HFFc6 (cell line): ENCODE measurements around the gene ZNF99. TPM values are rescaled to one million over a fixed set of nuclear protein-coding genes. Genes with fewer than 3 reads are reported as not detected.

Experiments
- DNase-seq: peaks from one replicate; pipeline ENCODE4 v3.0.0-alpha.2; 2018
- H3K27ac Mint-ChIP-seq: 2 replicates; pipeline ENCODE4 v1.8.0; 2020; ENCODE audit warnings: mild to moderate bottlenecking, mixed read lengths
- H3K27me3 Mint-ChIP-seq: 2 replicates; pipeline ENCODE4 v1.8.0; 2021; ENCODE audit warnings: mild to moderate bottlenecking, moderate library complexity, mixed read lengths; ENCODE audit not compliant: insufficient read depth
- H3K36me3 Mint-ChIP-seq: 2 replicates; pipeline ENCODE4 v1.8.0; 2021; ENCODE audit warnings: low read depth, mixed read lengths
- H3K4me1 Mint-ChIP-seq: 2 replicates; pipeline ENCODE4 v1.8.0; 2020; ENCODE audit warnings: low read depth, mixed read lengths
- H3K4me3 Mint-ChIP-seq: 2 replicates; pipeline ENCODE4 v1.8.0; 2020; ENCODE audit warnings: mild to moderate bottlenecking, moderate library complexity, mixed read lengths
- H3K9me3 Mint-ChIP-seq: 2 replicates; pipeline ENCODE4 v1.8.0; 2020; ENCODE audit warnings: mild to moderate bottlenecking, mixed read lengths
- long read RNA-seq: library from polyadenylated mRNA; unstranded; transcript quantifications from one replicate; pipeline ENCODE4 v2.0.0, GENCODE V29; 2019
- total RNA-seq, 6 experiments: library from RNA; stranded (reverse); fragmentation: NEBNext Ultra II Directional; extraction: Animal tissue kit (Norgen Biotek cat#: 25700); gene quantifications; 2 replicates in 1 of 6; 3 replicates in 5 of 6; pipeline ENCODE4 v1.2.3, GENCODE V29; 2021
- TF ChIP-seq, protein P1 (sequence below): fragments of 200-600 bp; sonication (generic); IDR thresholded peaks from 2 replicates; pipeline ENCODE4 v1.5.0; 2021; ENCODE audit warnings: antibody characterized with exemption, mild to moderate bottlenecking

ZNF99 gene
- total RNA-seq, result not detected
- long read RNA-seq, result 0 reads

GRCh38 chr19:22783651-22784410 is at the start of gene ZNF99:
TSS of gene ZNF99 (minus strand) at chr19:22784151. CDS start at chr19:22784016, 135 bp downstream.
- Mint-ChIP-seq H3K27me3 (no peaks in the 10 kb centered on the region), H3K4me3 (no peak within 1 kb of the TSS), H3K4me1 (no peaks in the 10 kb centered on the region), H3K36me3 (peaks cover 8% of the 10 kb centered on the region), H3K27ac (no peak within 1 kb of the TSS), H3K9me3 (peaks cover 51% of the 10 kb centered on the region)
- TF ChIP-seq, protein P1, sequence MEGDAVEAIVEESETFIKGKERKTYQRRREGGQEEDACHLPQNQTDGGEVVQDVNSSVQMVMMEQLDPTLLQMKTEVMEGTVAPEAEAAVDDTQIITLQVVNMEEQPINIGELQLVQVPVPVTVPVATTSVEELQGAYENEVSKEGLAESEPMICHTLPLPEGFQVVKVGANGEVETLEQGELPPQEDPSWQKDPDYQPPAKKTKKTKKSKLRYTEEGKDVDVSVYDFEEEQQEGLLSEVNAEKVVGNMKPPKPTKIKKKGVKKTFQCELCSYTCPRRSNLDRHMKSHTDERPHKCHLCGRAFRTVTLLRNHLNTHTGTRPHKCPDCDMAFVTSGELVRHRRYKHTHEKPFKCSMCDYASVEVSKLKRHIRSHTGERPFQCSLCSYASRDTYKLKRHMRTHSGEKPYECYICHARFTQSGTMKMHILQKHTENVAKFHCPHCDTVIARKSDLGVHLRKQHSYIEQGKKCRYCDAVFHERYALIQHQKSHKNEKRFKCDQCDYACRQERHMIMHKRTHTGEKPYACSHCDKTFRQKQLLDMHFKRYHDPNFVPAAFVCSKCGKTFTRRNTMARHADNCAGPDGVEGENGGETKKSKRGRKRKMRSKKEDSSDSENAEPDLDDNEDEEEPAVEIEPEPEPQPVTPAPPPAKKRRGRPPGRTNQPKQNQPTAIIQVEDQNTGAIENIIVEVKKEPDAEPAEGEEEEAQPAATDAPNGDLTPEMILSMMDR, result no peak
- DNase-seq, result no peak

DNA sequence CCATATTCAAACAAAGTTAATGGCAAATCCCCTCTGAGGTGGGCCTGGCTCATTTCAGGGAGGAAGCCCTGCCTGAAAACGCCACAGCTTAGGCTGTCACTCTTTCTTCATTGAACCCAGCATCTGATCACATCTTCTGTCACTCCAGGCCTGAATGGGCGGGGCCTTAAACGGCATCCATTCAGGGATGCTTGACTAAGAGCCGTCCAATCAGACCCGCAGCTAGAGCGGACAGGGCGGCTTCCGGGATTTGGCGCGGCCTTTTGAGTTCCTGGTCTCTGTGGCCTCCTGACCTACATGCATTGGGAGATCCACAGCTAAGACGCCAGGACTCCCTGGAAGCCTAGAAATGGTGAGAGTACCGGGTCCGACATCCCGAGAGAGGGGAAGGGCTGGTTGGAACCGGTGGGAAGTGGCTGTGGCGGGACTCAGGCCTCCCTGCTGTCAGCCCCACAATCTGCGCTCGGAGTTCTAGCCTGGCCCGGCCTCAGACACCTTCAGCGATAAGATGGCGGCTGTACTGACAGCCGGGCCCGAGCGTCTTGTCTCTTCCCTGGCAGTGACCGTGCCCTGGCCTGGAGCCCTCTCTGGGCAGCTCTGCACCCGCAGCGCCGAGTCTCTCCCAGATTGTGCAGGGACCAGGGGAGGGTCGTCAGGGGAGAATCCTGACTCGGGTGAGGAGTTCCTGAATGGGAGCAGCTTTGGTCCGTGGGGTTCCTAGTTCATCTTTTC is 48.2 kb upstream of the ZNF99 start, which contains the start of gene ZNF723:
Gene ZNF723, plus strand, starts transcription at position 261 of the 732 bp plus-strand sequence. Its CDS starts 89 bp downstream, at position 350.
- TF ChIP-seq, protein P1, result no peak
- peaks cover 75% of the 10 kb centered on the region for H3K9me3 Mint-ChIP-seq
- H3K4me3 Mint-ChIP-seq, result no peak within 1 kb of the TSS
- no peaks in the 10 kb centered on the region for H3K27me3 Mint-ChIP-seq
- H3K27ac Mint-ChIP-seq, result no peak within 1 kb of the TSS
- H3K4me1 Mint-ChIP-seq, result no peaks in the 10 kb centered on the region
- DNase-seq, result no peak
- no peaks in the 10 kb centered on the region; the same call in 1 of the 2 replicates for H3K36me3 Mint-ChIP-seq

DNA sequence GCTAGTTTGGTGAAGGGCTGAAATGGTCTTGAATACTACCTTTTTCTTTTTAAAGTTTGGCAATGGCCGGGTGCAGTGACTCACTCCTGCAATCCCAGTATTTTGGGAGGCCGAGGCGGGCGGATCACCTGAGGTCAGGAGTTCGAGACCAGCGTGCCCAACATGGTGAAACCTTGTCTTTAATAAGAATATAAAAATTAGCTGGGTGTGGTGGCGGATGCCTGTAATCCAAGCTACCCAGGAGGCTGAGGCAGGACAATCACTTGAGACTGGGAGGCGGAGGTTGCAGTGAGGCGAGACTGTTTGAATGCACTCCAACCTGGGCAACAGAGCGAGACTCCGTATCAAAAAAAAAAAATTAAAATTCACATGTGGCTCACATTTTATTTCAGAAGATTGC is 47.3 kb upstream of the ZNF99 start:
- Mint-ChIP-seq H3K27ac (no peak overlapping the region), H3K4me1 (no peaks in the 10 kb centered on the region), H3K4me3 (no peak overlapping the region), H3K9me3 (peaks cover 70% of the 10 kb centered on the region), H3K27me3 (no peaks in the 10 kb centered on the region), H3K36me3 (no peaks in the 10 kb centered on the region; the same call in 1 of the 2 replicates)
- no peak for DNase-seq
- TF ChIP-seq, protein P1, result no peak

GRCh38 chr19:22814124-22814523 is 30.2 kb upstream of the ZNF99 start:
- DNase-seq, result no peak
- Mint-ChIP-seq H3K4me3 (no peak overlapping the region), H3K4me1 (no peaks in the 10 kb centered on the region), H3K36me3 (no peaks in the 10 kb centered on the region; the same call in 1 of the 2 replicates), H3K9me3 (peaks cover 82% of the 10 kb centered on the region), H3K27me3 (peaks cover 4% of the 10 kb centered on the region; the same call in 1 of the 2 replicates), H3K27ac (no peak overlapping the region)
- TF ChIP-seq, protein P1, result no peak

GRCh38 chr19:22807061-22807835 is 23.3 kb upstream of the ZNF99 start:
- H3K27me3 Mint-ChIP-seq, result peaks cover 4% of the 10 kb centered on the region
- TF ChIP-seq, protein P1, result no peak
- peaks cover 4% of the 10 kb centered on the region; the same call in 1 of the 2 replicates for H3K36me3 Mint-ChIP-seq
- H3K9me3 Mint-ChIP-seq, result peaks cover 43% of the 10 kb centered on the region
- H3K4me1 Mint-ChIP-seq, result no peaks in the 10 kb centered on the region
- H3K4me3 Mint-ChIP-seq, result no peak overlapping the region
- no peak overlapping the region for H3K27ac Mint-ChIP-seq
- no peak for DNase-seq
